Measurements from ENCODE around the gene TCN1. TPM values are rescaled to one million over a fixed set of nuclear protein-coding genes. Genes with fewer than 3 reads are reported as not detected.

Gene TCN1
- total and polyA plus RNA-seq, 2 of the 8 experiments (the other 6 are each of a cell fraction or from before 2014, with no cell fraction given): not detected

DNA sequence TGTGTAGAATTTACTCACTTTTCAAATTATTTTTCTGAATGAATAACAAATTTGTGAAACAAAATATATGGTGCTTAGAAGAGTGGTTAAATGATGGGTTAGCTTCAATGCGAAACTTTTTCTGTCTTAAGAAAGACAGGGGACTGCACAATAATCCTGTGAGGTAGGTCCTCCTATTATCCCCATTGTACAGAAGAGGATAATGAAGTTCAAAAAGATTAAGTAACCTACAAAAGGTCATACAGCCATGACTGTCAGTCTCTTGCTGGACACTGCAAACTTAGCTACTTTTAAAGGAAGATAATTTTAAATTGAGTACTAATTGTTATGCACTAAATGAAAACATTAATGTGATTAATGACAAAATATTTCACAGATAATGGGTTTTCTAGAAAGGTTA, 17.3 kb upstream of the TCN1 start:
- 83% methylated on average over 1 of the region's 1 CpG; no CpG with 5 or more reads in 1 of the 2 experiments for WGBS, 2 experiments (ENCODE audit: extremely low coverage in 1 of 2, insufficient coverage in 1 of 2, insufficient read length in 1 of 2, insufficient replicate concordance in 2 of 2, low coverage in 1 of 2, low lambda C conversion rate in 2 of 2, missing lambda C conversion rate in 1 of 2)
- H4K91ac ChIP-seq (replicated peaks; ENCODE audit: insufficient read length, low read length): no peak overlapping the region
- ChIA-PET POLR2A (ENCODE audit: partially characterized antibody) (no interaction called here), CTCF (ENCODE audit: partially characterized antibody) (interaction anchor here (0.7 kb wide), 1 partner anchor 511 kb away, joined by 3 read pairs; no protein-coding TSS in a partner anchor)
- H3K27ac ChIP-seq (ENCODE audit: low read depth, low read length): no peak overlapping the region
- H4K20me1 ChIP-seq (replicated peaks in 1 of 2; ENCODE audit: control insufficient read depth in 1 of 2, insufficient read depth in 2 of 2, low read length in 2 of 2): no peaks in the 10 kb centered on the region
- H3K4ac ChIP-seq (replicated peaks; ENCODE audit: insufficient read length, low read depth, low read length): no peak overlapping the region
- no peak overlapping the region for H4K8ac ChIP-seq (ENCODE audit: extremely low read depth, insufficient read depth, low read length)
- H2BK20ac ChIP-seq (ENCODE audit: low read length): no peak overlapping the region
- H2AFZ ChIP-seq (ENCODE audit: low read length): no peak overlapping the region
- no peaks in the 10 kb centered on the region for H3K9me3 ChIP-seq (ENCODE audit: insufficient read depth in 2 of 2, low read depth in 1 of 2, low read length in 1 of 2)
- no peak for TF ChIP-seq RAD21 (IDR thresholded peaks at IDR 0.05 in 1 of 2, conservative IDR thresholded peaks at IDR 0.05 in 1 of 2; ENCODE audit: low read depth in 2 of 2, low read length in 2 of 2)
- TF ChIP-seq TAF1 (IDR thresholded peaks at IDR 0.05; ENCODE audit: low read depth, low read length): no peak
- TF ChIP-seq ZNF274 (IDR thresholded peaks at IDR 0.05; ENCODE audit: borderline replicate concordance, extremely low read depth, low read length): no peak
- TF ChIP-seq RXRA (IDR thresholded peaks at IDR 0.05; ENCODE audit: insufficient read depth, low read depth, low read length): no peak
- TF ChIP-seq JUN (IDR thresholded peaks at IDR 0.05; ENCODE audit: low read depth, low read length): no peak
- no peak for TF ChIP-seq CHD1 (IDR thresholded peaks at IDR 0.05; ENCODE audit: low read depth, low read length)
- no peak for TF ChIP-seq KDM1A (IDR thresholded peaks at IDR 0.05; ENCODE audit: borderline replicate concordance, low read length)
- TF ChIP-seq SIN3A (conservative IDR thresholded peaks at IDR 0.05 in 1 of 2, IDR thresholded peaks at IDR 0.05 in 1 of 2; ENCODE audit: low read depth in 1 of 2, low read length in 2 of 2): no peak
- TF ChIP-seq CBX8 (IDR thresholded peaks at IDR 0.05; ENCODE audit: borderline replicate concordance, low read depth, low read length): no peak
- no peak overlapping the region for H2BK5ac ChIP-seq (ENCODE audit: low read depth, low read length)
- no peaks in the 10 kb centered on the region for H3K36me3 ChIP-seq (ENCODE audit: control insufficient read depth in 2 of 4, insufficient read depth in 4 of 4, low read length in 3 of 4)
- no peak overlapping the region for H2BK120ac ChIP-seq (replicated peaks; ENCODE audit: low read depth, low read length)
- no peaks in the 10 kb centered on the region for H3K79me1 ChIP-seq (ENCODE audit: low read depth, low read length)
- no peaks in the 10 kb centered on the region for H3K79me2 ChIP-seq (ENCODE audit: control insufficient read depth in 1 of 2, insufficient read depth in 2 of 2, low read length in 2 of 2)
- DNase-seq (ENCODE audit: low read depth in 1 of 2, low spot score in 2 of 2) (no peak), FAIRE-seq (no peak)
- H3K18ac ChIP-seq (ENCODE audit: extremely low read depth, low read length): no peak overlapping the region
- H3K27me3 ChIP-seq (replicated peaks in 1 of 4; ENCODE audit: control insufficient read depth in 3 of 4, extremely low read depth in 1 of 4, insufficient read depth in 3 of 4, low read length in 3 of 4): no peaks in the 10 kb centered on the region
- no peak overlapping the region for H4K5ac ChIP-seq (ENCODE audit: insufficient read length, low read depth, low read length)
- no peak overlapping the region for H2AK5ac ChIP-seq (ENCODE audit: low read depth, low read length)
- H3K4me1 ChIP-seq (replicated peaks in 1 of 4; ENCODE audit: control insufficient read depth in 3 of 4, insufficient read depth in 4 of 4, low read length in 3 of 4): peaks cover 0 to 1% (median 0%) of the 10 kb centered on the region in 4 experiments; a peak in 1 of 7 replicates
- H3K4me3 ChIP-seq (ENCODE audit: extremely low read depth in 1 of 4, insufficient read depth in 2 of 4, low read depth in 3 of 4, low read length in 4 of 4): no peak overlapping the region
- H3K23ac ChIP-seq (ENCODE audit: insufficient read length): no peak overlapping the region
- no peak overlapping the region for H3K56ac ChIP-seq (replicated peaks; ENCODE audit: insufficient read length, low read depth, low read length)
- no peak overlapping the region for H3K14ac ChIP-seq (ENCODE audit: insufficient read length)
- no peak overlapping the region for H2BK12ac ChIP-seq (ENCODE audit: low read depth, low read length)
- no peaks in the 10 kb centered on the region for H3K23me2 ChIP-seq (ENCODE audit: low read depth, low read length)
- H3K9ac ChIP-seq (replicated peaks in 1 of 4; ENCODE audit: extremely low read depth in 1 of 4, low read depth in 3 of 4, low read length in 3 of 4): no peak overlapping the region
- no peak overlapping the region for H3K4me2 ChIP-seq (ENCODE audit: insufficient read depth in 1 of 2, low read depth in 2 of 2, low read length in 2 of 2)
- H2BK15ac ChIP-seq (ENCODE audit: low read length): no peak overlapping the region

All from H1 (cell line).